GM18870 (cell line): ENCODE results near the gene MEF2D.
A peak's percentile ranks its signal among the peaks of the same experiment; 100 is the strongest.

Source experiments
- ATAC-seq: cut with Tn5 transposase; IDR thresholded peaks from one replicate; pipeline ENCODE4 v1.9.1; 2021; ENCODE audit warnings: moderate library complexity; ENCODE audit not compliant: unreplicated experiment

MEF2D gene

GRCh38 chr1:156502391-156502893 is 1.9 kb upstream of the MEF2D start:
- ATAC-seq, result no peak

GRCh38 chr1:156500793-156501506 is 375 bp upstream of the MEF2D start:
- ATAC-seq, result peak; percentile 37

- ATAC-seq, result no peak
Measured at GRCh38 chr1:156499842-156500542, 583 bp downstream of the MEF2D start.

GRCh38 chr1:156499194-156499841 is 1.3 kb downstream of the MEF2D start:
- ATAC-seq, result no peak

- no peak for ATAC-seq
Measured at GRCh38 chr1:156498432-156499193, 2.0 kb downstream of the MEF2D start.

- no peak for ATAC-seq
Measured at GRCh38 chr1:156497743-156498431, 2.7 kb downstream of the MEF2D start.

GRCh38 chr1:156497078-156497742 is 3.4 kb downstream of the MEF2D start:
- ATAC-seq, result no peak

GRCh38 chr1:156496211-156496761 is 4.3 kb downstream of the MEF2D start:
- ATAC-seq, result no peak

GRCh38 chr1:156495401-156496140 is 5.0 kb downstream of the MEF2D start:
- ATAC-seq, result no peak

- ATAC-seq, result no peak
Measured at GRCh38 chr1:156494309-156494895, 6.2 kb downstream of the MEF2D start.

GRCh38 chr1:156493742-156494141 is 6.8 kb downstream of the MEF2D start:
- no peak for ATAC-seq

- ATAC-seq, result no peak
Measured at GRCh38 chr1:156493154-156493631, 7.4 kb downstream of the MEF2D start.

GRCh38 chr1:156492591-156493080 is 7.9 kb downstream of the MEF2D start:
- no peak for ATAC-seq

- ATAC-seq, result no peak
Measured at GRCh38 chr1:156492013-156492590, 8.5 kb downstream of the MEF2D start.

- ATAC-seq, result no peak
Measured at GRCh38 chr1:156491151-156491949, 9.2 kb downstream of the MEF2D start.

GRCh38 chr1:156490401-156491032 is 10.1 kb downstream of the MEF2D start:
- no peak for ATAC-seq

GRCh38 chr1:156489935-156490293 is 10.7 kb downstream of the MEF2D start:
- ATAC-seq, result no peak
